ENCODE results near the gene EPHX1.

The EPHX1 gene

GRCh38 chr1:225862581-225862950, 52.6 kb downstream of the EPHX1 start:
- H3K27me3 ChIP-seq (ENCODE audit: control insufficient read depth, low read length): no peaks in the 10 kb centered on the region
- H3K79me2 ChIP-seq (ENCODE audit: control insufficient read depth, low read length): no peaks in the 10 kb centered on the region
- H3K4me3 ChIP-seq (ENCODE audit: low read length): no peak overlapping the region
- H3K4me2 ChIP-seq (ENCODE audit: low read length): no peak overlapping the region
- H3K36me3 ChIP-seq (ENCODE audit: control insufficient read depth, low read length): no peaks in the 10 kb centered on the region
- no peaks in the 10 kb centered on the region for H3K9me3 ChIP-seq (ENCODE audit: control insufficient read depth, insufficient read depth, low read length)
- H4K20me1 ChIP-seq (ENCODE audit: control insufficient read depth, insufficient read depth, low read depth, low read length): no peaks in the 10 kb centered on the region
- no peaks in the 10 kb centered on the region for H3F3A ChIP-seq (ENCODE audit: control insufficient read depth, insufficient read depth)
- no peaks in the 10 kb centered on the region for H3K9me2 ChIP-seq (replicated peaks; ENCODE audit: control insufficient read depth, low read length)
- no peak overlapping the region for H3K27ac ChIP-seq (ENCODE audit: low read depth, low read length)
- no peaks in the 10 kb centered on the region for H3K4me1 ChIP-seq (ENCODE audit: control insufficient read depth, low read length)
- TF ChIP-seq EZH2phosphoT487 (IDR thresholded peaks at IDR 0.05; ENCODE audit: borderline replicate concordance, low read length): no peak
- TF ChIP-seq, protein P1, sequence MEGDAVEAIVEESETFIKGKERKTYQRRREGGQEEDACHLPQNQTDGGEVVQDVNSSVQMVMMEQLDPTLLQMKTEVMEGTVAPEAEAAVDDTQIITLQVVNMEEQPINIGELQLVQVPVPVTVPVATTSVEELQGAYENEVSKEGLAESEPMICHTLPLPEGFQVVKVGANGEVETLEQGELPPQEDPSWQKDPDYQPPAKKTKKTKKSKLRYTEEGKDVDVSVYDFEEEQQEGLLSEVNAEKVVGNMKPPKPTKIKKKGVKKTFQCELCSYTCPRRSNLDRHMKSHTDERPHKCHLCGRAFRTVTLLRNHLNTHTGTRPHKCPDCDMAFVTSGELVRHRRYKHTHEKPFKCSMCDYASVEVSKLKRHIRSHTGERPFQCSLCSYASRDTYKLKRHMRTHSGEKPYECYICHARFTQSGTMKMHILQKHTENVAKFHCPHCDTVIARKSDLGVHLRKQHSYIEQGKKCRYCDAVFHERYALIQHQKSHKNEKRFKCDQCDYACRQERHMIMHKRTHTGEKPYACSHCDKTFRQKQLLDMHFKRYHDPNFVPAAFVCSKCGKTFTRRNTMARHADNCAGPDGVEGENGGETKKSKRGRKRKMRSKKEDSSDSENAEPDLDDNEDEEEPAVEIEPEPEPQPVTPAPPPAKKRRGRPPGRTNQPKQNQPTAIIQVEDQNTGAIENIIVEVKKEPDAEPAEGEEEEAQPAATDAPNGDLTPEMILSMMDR (IDR thresholded peaks at IDR 0.05; ENCODE audit: low read depth, low read length, poor library complexity, severe bottlenecking): no peak

- Histone ChIP-seq H3K4me1 (ENCODE audit: control insufficient read depth, low read length) (no peaks in the 10 kb centered on the region), H4K20me1 (ENCODE audit: control insufficient read depth, insufficient read depth, low read depth, low read length) (no peaks in the 10 kb centered on the region), H3K4me2 (ENCODE audit: low read length) (no peak overlapping the region), H3K9me2 (replicated peaks; ENCODE audit: control insufficient read depth, low read length) (no peaks in the 10 kb centered on the region), H3K36me3 (ENCODE audit: control insufficient read depth, low read length) (no peaks in the 10 kb centered on the region), H3K4me3 (ENCODE audit: low read length) (no peak overlapping the region), H3K27ac (ENCODE audit: low read depth, low read length) (no peak overlapping the region), H3F3A (ENCODE audit: control insufficient read depth, insufficient read depth) (no peaks in the 10 kb centered on the region), H3K9me3 (ENCODE audit: control insufficient read depth, insufficient read depth, low read length) (no peaks in the 10 kb centered on the region), H3K27me3 (ENCODE audit: control insufficient read depth, low read length) (no peaks in the 10 kb centered on the region), H3K79me2 (ENCODE audit: control insufficient read depth, low read length) (no peaks in the 10 kb centered on the region)
- TF ChIP-seq, protein P1 (IDR thresholded peaks at IDR 0.05; ENCODE audit: low read depth, low read length, poor library complexity, severe bottlenecking): no peak
- TF ChIP-seq EZH2phosphoT487 (IDR thresholded peaks at IDR 0.05; ENCODE audit: borderline replicate concordance, low read length): no peak
Measured at GRCh38 chr1:225863167-225863566, 53.2 kb downstream of the EPHX1 start.

DNA sequence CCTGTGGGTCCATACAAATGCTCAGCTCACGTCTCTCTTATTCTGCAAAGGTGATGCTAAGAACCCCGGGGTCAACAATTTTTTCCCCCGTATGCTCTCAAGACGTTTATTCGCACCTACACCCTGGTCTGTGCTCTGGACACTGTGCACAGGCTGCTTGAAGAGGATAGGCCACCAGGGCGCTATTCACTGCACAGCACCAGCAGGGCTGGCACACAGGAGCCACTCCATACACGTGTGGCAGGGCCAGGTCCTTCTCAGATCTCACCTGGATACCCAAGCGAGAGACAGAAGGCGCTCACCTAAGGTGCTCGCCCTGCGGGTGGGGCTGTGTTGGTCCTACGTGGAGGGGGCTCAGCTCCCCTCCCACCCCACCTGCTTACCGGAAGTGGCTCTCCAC, 55.6 kb downstream of the EPHX1 start:
- no peaks in the 10 kb centered on the region for H3K4me1 ChIP-seq (ENCODE audit: control insufficient read depth, low read length)
- H3K9me3 ChIP-seq (ENCODE audit: control insufficient read depth, insufficient read depth, low read length): no peaks in the 10 kb centered on the region
- H3K36me3 ChIP-seq (ENCODE audit: control insufficient read depth, low read length): no peaks in the 10 kb centered on the region
- H3K4me3 ChIP-seq (ENCODE audit: low read length): no peak overlapping the region
- H3K9me2 ChIP-seq (replicated peaks; ENCODE audit: control insufficient read depth, low read length): no peaks in the 10 kb centered on the region
- no peaks in the 10 kb centered on the region for H3K27me3 ChIP-seq (ENCODE audit: control insufficient read depth, low read length)
- TF ChIP-seq, protein P1 (IDR thresholded peaks at IDR 0.05; ENCODE audit: low read depth, low read length, poor library complexity, severe bottlenecking): no peak
- no peak for TF ChIP-seq EZH2phosphoT487 (IDR thresholded peaks at IDR 0.05; ENCODE audit: borderline replicate concordance, low read length)
- H4K20me1 ChIP-seq (ENCODE audit: control insufficient read depth, insufficient read depth, low read depth, low read length): no peaks in the 10 kb centered on the region
- H3K27ac ChIP-seq (ENCODE audit: low read depth, low read length): no peak overlapping the region
- H3F3A ChIP-seq (ENCODE audit: control insufficient read depth, insufficient read depth): no peaks in the 10 kb centered on the region
- H3K79me2 ChIP-seq (ENCODE audit: control insufficient read depth, low read length): no peaks in the 10 kb centered on the region
- H3K4me2 ChIP-seq (ENCODE audit: low read length): no peak overlapping the region

All from DOHH2 (cell line).